Lung (tissue), 12 donors: ENCODE results near the gene ATP9A. TPM values are rescaled to one million over a fixed set of nuclear protein-coding genes. Genes with fewer than 3 reads are reported as not detected.

Experiments used
- ATAC-seq: fragments of 200-7000 bp; cut with Tn5 transposase; one replicate; pipeline ENCODE4 v1.9.1; 2020; ENCODE audit warnings: moderate number of reproducible peaks; ENCODE audit not compliant: insufficient read depth, low FRiP score
- DNase-seq, 3 donors: peaks; one replicate each; pipeline ENCODE4 v3.0.0-alpha.2; 2013 to 2017
- H3K27ac ChIP-seq, 2 donors: one replicate each; pipeline ENCODE4 v1.5.1; 2013; ENCODE audit warnings: mild to moderate bottlenecking in 2 of 2, moderate library complexity in 2 of 2, control low read depth in 1 of 2, inconsistent platforms in 1 of 2, low read depth in 1 of 2, low read length in 1 of 2
- H3K27me3 ChIP-seq, 3 donors: one replicate each; pipeline ENCODE4 v1.5.1; 2013; ENCODE audit warnings: low read length in 2 of 3; ENCODE audit not compliant: control insufficient read depth in 3 of 3, insufficient read depth in 3 of 3
- H3K36me3 ChIP-seq, 4 donors: one replicate each; pipeline ENCODE4 v1.5.1; 2013; ENCODE audit warnings: low read length in 4 of 4, mild to moderate bottlenecking in 1 of 4, moderate library complexity in 1 of 4; ENCODE audit not compliant: control insufficient read depth in 4 of 4, insufficient read depth in 4 of 4
- H3K4me1 ChIP-seq, 5 donors: one replicate each; pipeline ENCODE4 v1.5.1; 2013; ENCODE audit warnings: low read length in 5 of 5, mild to moderate bottlenecking in 2 of 5, moderate library complexity in 1 of 5; ENCODE audit not compliant: control insufficient read depth in 5 of 5, insufficient read depth in 5 of 5
- H3K4me3 ChIP-seq: one replicate; pipeline ENCODE4 v1.5.1; 2013; ENCODE audit warnings: mild to moderate bottlenecking, control low read depth, moderate library complexity
- H3K9ac ChIP-seq, 2 donors: one replicate each; pipeline ENCODE4 v1.5.1; 2013; ENCODE audit warnings: low read length in 2 of 2, control low read depth in 1 of 2; ENCODE audit not compliant: insufficient read depth in 1 of 2
- H3K9me3 ChIP-seq, 4 donors: one replicate each; pipeline ENCODE4 v1.5.1; 2013; ENCODE audit warnings: low read length in 3 of 4, mild to moderate bottlenecking in 1 of 4, moderate library complexity in 1 of 4; ENCODE audit not compliant: control insufficient read depth in 4 of 4, insufficient read depth in 3 of 4
- CTCF ChIP-seq: IDR thresholded peaks from 2 replicates; pipeline ENCODE4 v1.5.1; 2012; ENCODE audit warnings: mild to moderate bottlenecking; ENCODE audit errors: control extremely low read depth, extremely low read depth
- WGBS, 2 donors: extraction: QIAGEN DNeasy Blood & Tissue Kit; methylation state at CpG; one replicate each; pipeline ENCODE4 v1.1.7; 2013; 5-methylcytosine and 5-hydroxymethylcytosine counted together
- polyA plus RNA-seq, 2 donors: library from polyadenylated mRNA; stranded (reverse); fragments of 200-250 nt; gene quantifications; one replicate each; pipeline ENCODE4 v1.2.1, GENCODE V29; 2013
- total RNA-seq, 2 donors: library from RNA; depleted of rRNA in 1 of 2; stranded (reverse); fragments of >200 nt in 1 of 2; gene quantifications; one replicate each; pipeline ENCODE4 v1.2.1, GENCODE V29; 2014 to 2021
- donor health status: control.
- donor health status: control.
- donor health status: Bipolar disorder and iron deficiency.
- donor health status: healthy.
- donor health status: DM: yes; HTN: yes; CAD: no.

The ATP9A gene
- total and polyA plus RNA-seq, 4 donors: 3.3 to 43.6 (median 14.9) TPM

DNA sequence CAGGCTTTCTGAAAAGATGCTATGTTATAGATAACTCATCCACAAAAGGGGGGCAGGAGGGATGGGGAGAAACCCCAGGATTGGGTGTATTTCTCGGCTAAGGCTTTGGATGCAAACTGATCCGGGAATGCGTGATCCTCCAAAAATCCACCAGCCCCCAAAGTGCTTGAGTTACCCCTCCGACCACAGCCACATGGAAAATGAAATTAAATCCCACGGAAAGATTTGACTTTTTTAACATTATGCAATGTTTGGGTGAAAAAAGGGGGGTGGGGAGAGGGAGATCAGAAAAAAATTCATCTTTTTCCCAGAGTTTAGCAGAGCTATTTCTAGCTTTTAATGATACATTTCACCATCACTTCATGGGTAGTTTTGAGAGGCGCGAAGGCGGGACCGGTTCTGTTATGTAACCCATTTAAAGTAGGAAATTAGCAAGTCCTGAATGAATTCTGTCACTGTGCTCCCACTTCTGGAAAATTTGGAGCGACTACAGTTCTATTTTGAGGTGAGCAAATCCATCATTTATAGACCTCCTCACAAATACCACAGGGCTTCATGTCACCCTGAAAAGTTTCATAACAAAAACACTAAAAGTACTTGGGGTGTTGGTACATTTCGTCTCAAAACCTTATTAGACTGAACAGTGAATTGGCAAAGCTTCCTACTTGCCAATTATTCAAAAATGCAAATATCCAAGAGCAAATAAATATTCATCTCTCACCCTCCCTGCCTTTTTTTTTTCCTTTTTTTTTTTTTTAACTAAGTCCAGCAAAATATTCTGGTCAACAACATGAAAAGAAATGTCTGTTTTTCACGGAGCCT lies 173.7 kb downstream of the ATP9A start:
- ATAC-seq: no peak
- H3K36me3 ChIP-seq: peaks cover 2 to 6% (median 4%) of the 10 kb centered on the region in 4 donors

GRCh38 chr20:51593584-51593983 lies 174.6 kb downstream of the ATP9A start:
- no peak for TF ChIP-seq CTCF
- Histone ChIP-seq H3K27ac (no peak overlapping the region), H3K9ac (no peak overlapping the region), H3K9me3 (no peaks in the 10 kb centered on the region), H3K4me1 (peaks cover 0 to 16% (median 3%) of the 10 kb centered on the region in 5 donors), H3K4me3 (no peak overlapping the region), H3K36me3 (peaks cover 0 to 2% (median under 1%) of the 10 kb centered on the region in 4 donors), H3K27me3 (no peaks in the 10 kb centered on the region)
- ATAC-seq (no peak), DNase-seq (no peak)
- WGBS, 2 donors: 97 to 98% methylated on average over 2 of the region's 2 CpGs

More for the DNA sequence above, 173.7 kb downstream of the ATP9A start:
- H3K27me3 ChIP-seq: no peaks in the 10 kb centered on the region
- H3K9ac ChIP-seq: peak overlapping the region in 1 of 2 donors; percentile 53
- H3K9me3 ChIP-seq: no peaks in the 10 kb centered on the region
- H3K27ac ChIP-seq: no peak overlapping the region
- peaks cover 0 to 16% (median 3%) of the 10 kb centered on the region in 5 donors for H3K4me1 ChIP-seq
- DNase-seq: peak in 2 of 3 donors; percentile 42 to 48
- H3K4me3 ChIP-seq: no peak overlapping the region
- TF ChIP-seq CTCF: no peak
- 44 to 51% methylated on average over 12 of the region's 12 CpGs for WGBS, 2 donors

GRCh38 chr20:51592564-51592963 lies 175.6 kb downstream of the ATP9A start:
- Histone ChIP-seq H3K36me3 (no peaks in the 10 kb centered on the region), H3K9ac (no peak overlapping the region), H3K4me1 (peaks cover 0 to 16% (median 3%) of the 10 kb centered on the region in 5 donors), H3K9me3 (no peaks in the 10 kb centered on the region), H3K27ac (no peak overlapping the region), H3K4me3 (no peak overlapping the region), H3K27me3 (no peaks in the 10 kb centered on the region)
- 94 to 99% methylated on average over 8 of the region's 8 CpGs for WGBS, 2 donors
- no peak for TF ChIP-seq CTCF
- ATAC-seq (no peak), DNase-seq (no peak)
